Germinal center (tissue), 1 donor: ENCODE data around the gene CNIH2.

Experiments
- DNase-seq: peaks from one replicate; pipeline ENCODE4 v3.0.0; 2012; ENCODE audit warnings: mixed read lengths, low spot score

CNIH2 gene

GRCh38 chr11:66331542-66332370 is 53.8 kb downstream of the CNIH2 start:
- DNase-seq, result no peak

- no peak for DNase-seq
Observed at GRCh38 chr11:66332371-66333219, 54.6 kb downstream of the CNIH2 start.

GRCh38 chr11:66333220-66333877 is 55.4 kb downstream of the CNIH2 start:
- no peak for DNase-seq
